D721Med (cell line): ENCODE results near the gene OPCML.

Source experiments
- DNase-seq: peaks from one replicate; pipeline ENCODE4 v3.0.0; 2011; ENCODE audit warnings: low spot score; ENCODE audit not compliant: insufficient read length
- FAIRE-seq: peaks from 2 replicates; lab custom pipeline; 2011; peaks lifted over from hg19 to GRCh38; lab: Jason Lieb, UNC
- CTCF ChIP-seq: IDR thresholded peaks from 2 replicates; pipeline ENCODE4 v1.5.1; 2012; ENCODE audit warnings: mild to moderate bottlenecking, control low read depth; ENCODE audit not compliant: insufficient read depth; ENCODE audit errors: missing control alignments

The OPCML gene

DNA sequence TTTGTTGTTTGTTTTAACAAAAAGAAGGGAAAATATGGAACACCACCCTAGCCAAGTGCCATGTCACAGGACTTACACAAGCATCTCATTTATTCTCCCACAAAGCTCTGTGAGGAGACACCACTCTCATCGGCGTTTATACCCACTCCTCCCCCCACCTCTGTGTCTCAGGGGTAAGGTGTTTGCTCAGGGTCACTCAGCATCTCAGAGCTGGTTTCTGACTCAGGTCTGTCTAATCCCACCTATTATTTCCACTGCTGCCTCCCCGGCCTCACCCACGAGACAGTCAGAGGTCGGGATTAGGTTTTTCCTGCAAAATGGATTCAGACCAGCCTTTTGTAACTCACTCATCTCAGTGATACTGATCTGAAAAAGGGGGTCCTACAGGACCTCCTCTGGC lies 786.0 kb downstream of the OPCML start:
- DNase-seq (no peak), FAIRE-seq (no peak)
- TF ChIP-seq CTCF: no peak

DNA sequence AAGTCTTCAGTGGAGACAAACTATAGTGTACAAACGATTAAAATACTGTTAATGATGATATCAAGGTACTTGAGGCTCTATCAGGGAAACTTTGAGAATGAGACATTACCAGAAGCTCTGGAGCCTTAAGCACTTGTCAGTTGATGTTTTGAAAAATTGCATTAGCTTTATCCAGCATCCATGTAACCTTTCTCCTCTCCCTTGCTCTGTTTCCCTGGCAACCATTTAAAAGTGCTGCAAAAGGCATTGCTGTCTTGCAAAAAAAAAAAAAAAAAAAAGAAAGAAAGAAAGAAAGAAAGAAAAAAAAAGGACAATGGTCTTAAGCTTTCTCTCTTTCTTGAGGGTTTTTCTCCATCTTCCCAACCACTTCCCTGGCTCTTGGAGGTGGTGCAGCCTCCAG lies 787.0 kb downstream of the OPCML start:
- TF ChIP-seq CTCF: no peak
- FAIRE-seq: no peak
- DNase-seq: no peak

GRCh38 chr11:132744771-132745170 lies 787.5 kb downstream of the OPCML start:
- DNase-seq (no peak), FAIRE-seq (no peak)
- TF ChIP-seq CTCF: no peak

DNA sequence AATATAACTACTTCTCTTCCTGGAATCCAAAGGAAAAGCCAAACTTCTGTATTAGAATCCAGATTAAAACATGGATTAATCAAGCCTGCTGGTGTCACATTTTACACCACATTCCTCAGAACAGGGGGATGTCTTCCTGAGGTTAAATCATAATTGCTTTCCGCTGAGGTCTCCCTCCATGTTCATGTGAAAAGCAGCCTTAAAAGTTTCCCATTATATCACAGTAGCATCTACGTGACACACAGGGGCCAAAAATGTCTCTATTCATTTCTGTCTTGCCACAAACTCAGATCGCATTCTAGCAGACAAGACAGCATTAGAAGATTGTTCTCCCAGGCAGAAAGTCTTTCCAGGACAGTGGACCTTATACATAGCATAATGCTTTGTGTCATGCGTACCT lies 788.7 kb downstream of the OPCML start:
- FAIRE-seq: no peak
- DNase-seq: no peak
- no peak for TF ChIP-seq CTCF

- FAIRE-seq: no peak
- no peak for DNase-seq
- TF ChIP-seq CTCF: no peak
Observed at GRCh38 chr11:132742929-132743328, 789.4 kb downstream of the OPCML start.

DNA sequence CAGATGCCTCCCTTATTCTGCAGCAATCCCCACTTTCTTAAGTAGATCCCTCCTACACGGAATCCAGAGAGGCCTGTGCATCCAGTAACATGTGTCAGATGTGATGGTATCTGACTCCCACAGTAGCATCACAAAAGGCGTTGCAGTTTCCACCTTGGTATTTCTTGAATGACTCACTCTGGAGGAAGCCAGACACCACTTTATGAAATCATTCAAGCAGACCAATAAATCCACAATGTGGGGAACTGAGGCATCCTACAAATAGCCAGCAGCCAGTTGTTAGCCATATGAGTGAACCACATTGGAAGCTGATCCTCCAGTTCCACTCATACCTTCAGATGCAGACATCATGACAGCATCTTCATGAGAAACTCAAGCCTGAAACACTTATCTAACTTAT lies 798.1 kb downstream of the OPCML start:
- FAIRE-seq (no peak), DNase-seq (no peak)
- TF ChIP-seq CTCF: no peak

DNA sequence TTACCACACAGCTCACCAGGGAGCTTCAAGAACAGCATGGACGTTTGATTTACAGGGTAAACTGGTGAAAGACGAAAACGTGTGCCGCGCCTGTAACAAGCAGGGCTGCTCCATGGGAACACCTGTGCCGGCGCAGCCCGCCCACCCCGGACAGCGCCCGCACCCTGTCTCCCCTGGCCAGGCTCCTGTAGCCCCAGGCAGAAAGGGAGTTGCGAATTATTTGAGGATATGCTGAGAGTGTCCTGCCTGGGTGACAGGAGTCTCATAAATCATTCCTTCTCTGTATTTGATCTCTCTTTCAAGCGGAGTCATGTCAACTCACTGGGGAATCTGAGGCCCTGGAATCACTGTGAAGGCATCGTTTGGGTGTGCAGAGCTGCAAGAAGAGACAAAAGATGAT lies 804.3 kb downstream of the OPCML start:
- FAIRE-seq: no peak
- DNase-seq: no peak
- no peak for TF ChIP-seq CTCF
